ENCODE data around the gene CTIF. TPM values are rescaled to one million over a fixed set of nuclear protein-coding genes. Genes with fewer than 3 reads are reported as not detected.
"Not testable (repeated sequence)": the region's sequence is repeated elsewhere in the genome, so short reads cannot be mapped to it uniquely, and the experiment has no call there.

Gene CTIF
- total RNA-seq, 1 experiment from 2014 or later, result 5.8 TPM

- BruUV-seq (replicated peaks), result no TSS peak
- TF ChIP-seq EZH2phosphoT487 (IDR thresholded peaks at IDR 0.05; ENCODE audit: borderline replicate concordance, low read length) (no peak), CTCF (conservative IDR thresholded peaks at IDR 0.05; ENCODE audit: low read depth, low read length) (no peak), EZH2 (IDR thresholded peaks at IDR 0.05; ENCODE audit: low read length, unreplicated experiment) (no peak)
- Histone ChIP-seq H3K4me3 (ENCODE audit: low read length) (no peak overlapping the region), H3K4me2 (ENCODE audit: low read length) (no peak overlapping the region), H3F3A (ENCODE audit: low read length, unreplicated experiment) (no peaks in the 10 kb centered on the region), H3K36me3 (ENCODE audit: low read depth, low read length) (no peaks in the 10 kb centered on the region), H3K27me3 (ENCODE audit: low read length) (no peaks in the 10 kb centered on the region), H3K9me2 (replicated peaks; ENCODE audit: low read length) (no peaks in the 10 kb centered on the region), H3K9me3 (ENCODE audit: low read length) (no peaks in the 10 kb centered on the region), H3K4me1 (ENCODE audit: insufficient read depth, low read length) (no peaks in the 10 kb centered on the region), H3K79me2 (ENCODE audit: low read length) (no peaks in the 10 kb centered on the region), H3K9ac (ENCODE audit: low read length) (no peak overlapping the region), H4K20me1 (ENCODE audit: low read length) (no peaks in the 10 kb centered on the region), H3K27ac (ENCODE audit: low read length) (no peak overlapping the region), H2AFZ (ENCODE audit: low read length) (no peak overlapping the region)
- DNase-seq (no peak), ATAC-seq (no peak)
- ChIA-PET POLR2A (ENCODE audit: unreplicated experiment) (no interaction called here), CTCF (no interaction called here)
- intact Hi-C loops (cut with micrococcal nuclease), result no loop called here
Observed at GRCh38 chr18:48646976-48647375, 108.1 kb downstream of the CTIF start.

GRCh38 chr18:48649231-48649630 is 110.4 kb downstream of the CTIF start:
- ChIA-PET POLR2A (ENCODE audit: unreplicated experiment) (no interaction called here), CTCF (no interaction called here)
- Histone ChIP-seq H4K20me1 (ENCODE audit: low read length) (no peaks in the 10 kb centered on the region), H3K27me3 (ENCODE audit: low read length) (no peaks in the 10 kb centered on the region), H3K4me1 (ENCODE audit: insufficient read depth, low read length) (no peaks in the 10 kb centered on the region), H3K9ac (ENCODE audit: low read length) (no peak overlapping the region), H3K79me2 (ENCODE audit: low read length) (no peaks in the 10 kb centered on the region), H2AFZ (ENCODE audit: low read length) (no peak overlapping the region), H3K4me2 (ENCODE audit: low read length) (no peak overlapping the region), H3K36me3 (ENCODE audit: low read depth, low read length) (no peaks in the 10 kb centered on the region), H3K4me3 (ENCODE audit: low read length) (no peak overlapping the region), H3K9me2 (replicated peaks; ENCODE audit: low read length) (no peaks in the 10 kb centered on the region), H3K9me3 (ENCODE audit: low read length) (no peaks in the 10 kb centered on the region), H3F3A (ENCODE audit: low read length, unreplicated experiment) (no peaks in the 10 kb centered on the region), H3K27ac (ENCODE audit: low read length) (no peak overlapping the region)
- BruUV-seq (replicated peaks), result no TSS peak
- intact Hi-C loops (cut with micrococcal nuclease), result no loop called here
- no peak for DNase-seq
- ATAC-seq, result no peak
- TF ChIP-seq EZH2 (IDR thresholded peaks at IDR 0.05; ENCODE audit: low read length, unreplicated experiment), result no peak
- no peak for TF ChIP-seq CTCF (conservative IDR thresholded peaks at IDR 0.05; ENCODE audit: low read depth, low read length)
- no peak for TF ChIP-seq EZH2phosphoT487 (IDR thresholded peaks at IDR 0.05; ENCODE audit: borderline replicate concordance, low read length)

GRCh38 chr18:48654591-48654990 is 115.8 kb downstream of the CTIF start:
- H3K9me3 ChIP-seq (ENCODE audit: low read length); ATAC-seq; intact Hi-C loops (cut with micrococcal nuclease); H4K20me1 ChIP-seq (ENCODE audit: low read length); H3K27me3 ChIP-seq (ENCODE audit: low read length); H3K4me2 ChIP-seq (ENCODE audit: low read length); H3F3A ChIP-seq (ENCODE audit: low read length, unreplicated experiment); H2AFZ ChIP-seq (ENCODE audit: low read length); H3K36me3 ChIP-seq (ENCODE audit: low read depth, low read length); H3K27ac ChIP-seq (ENCODE audit: low read length); DNase-seq; H3K4me3 ChIP-seq (ENCODE audit: low read length); H3K9me2 ChIP-seq (replicated peaks; ENCODE audit: low read length); BruUV-seq (replicated peaks); POLR2A ChIA-PET (ENCODE audit: unreplicated experiment); H3K9ac ChIP-seq (ENCODE audit: low read length); CTCF ChIA-PET; H3K4me1 ChIP-seq (ENCODE audit: insufficient read depth, low read length); H3K79me2 ChIP-seq (ENCODE audit: low read length): not testable (repeated sequence)
